PC-9 (cell line): ENCODE results near the gene CALR3.
"Not testable (repeated sequence)": the region's sequence is repeated elsewhere in the genome, so short reads cannot be mapped to it uniquely, and the experiment has no call there.

Experiments used
- CTCF ChIP-seq: fragments of 200-600 bp; sonication (generic); conservative IDR thresholded peaks from 2 replicates; pipeline ENCODE4 v1.6.1; 2017; ENCODE audit warnings: mixed run types, antibody characterized with exemption, mild to moderate bottlenecking, moderate library complexity
- EZH2 ChIP-seq: fragments of 200-600 bp; sonication (generic); IDR thresholded peaks from 2 replicates; pipeline ENCODE4 v1.8.0; 2017; ENCODE audit warnings: antibody characterized with exemption, low read depth

GRCh38 chr19:16512611-16513010 is 16.6 kb upstream of the CALR3 start:
- not testable (repeated sequence) for TF ChIP-seq CTCF, EZH2
